Stimulated activated CD4-positive, alpha-beta T cell treated with anti-CD3 and anti-CD28 coated beads, Interleukin-12 subunit alpha, Interleukin-12 subunit beta, amount 100 ng/mL, for 4 hours (primary cell): Measurements from ENCODE around the gene PTPRN2.

Source experiments
- DNase-seq: peaks from one replicate; pipeline ENCODE4 v3.0.0-alpha.2; 2020

The PTPRN2 gene

GRCh38 chr7:157813741-157814661, 773.6 kb downstream of the PTPRN2 start:
- no peak for DNase-seq

DNA sequence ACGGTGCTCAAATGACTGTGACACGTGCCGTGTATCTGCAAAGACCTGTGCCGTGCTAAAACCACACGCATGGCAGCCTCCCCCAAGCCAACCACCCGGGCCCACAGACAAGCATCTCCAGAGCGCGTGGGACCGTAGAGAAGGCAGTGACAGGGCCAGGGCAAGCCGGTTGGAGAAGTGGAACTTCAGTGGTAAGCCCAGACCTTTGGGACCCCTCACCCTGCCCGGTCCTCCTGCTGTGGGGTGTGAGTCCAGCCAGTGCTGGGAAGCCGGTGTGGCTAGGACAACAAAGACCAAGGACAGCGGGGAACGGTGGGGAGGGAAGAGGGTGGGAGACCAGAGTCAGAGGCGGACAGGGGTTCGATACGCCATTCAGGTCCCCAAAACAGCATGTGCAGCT, 774.6 kb downstream of the PTPRN2 start:
- no peak for DNase-seq

DNA sequence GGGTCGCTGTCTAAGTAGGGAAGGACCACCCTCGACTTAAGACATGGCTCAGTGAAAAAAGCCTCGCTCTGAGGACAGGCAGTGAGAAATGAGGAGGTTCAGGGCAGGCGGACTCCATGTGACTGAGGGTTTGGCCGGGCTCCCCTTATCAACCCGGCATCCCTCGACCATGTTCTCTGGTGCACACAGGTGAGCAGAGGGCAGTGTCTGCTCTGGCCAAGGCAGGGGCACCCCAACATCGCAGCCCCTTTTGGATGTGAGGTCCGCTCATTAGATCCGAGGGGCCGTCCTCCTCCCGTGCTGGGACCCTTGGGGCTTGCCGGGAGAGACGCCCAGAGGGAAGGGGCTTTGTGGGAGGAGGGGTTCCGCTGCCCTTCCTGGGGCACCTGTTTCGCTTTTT, 775.7 kb downstream of the PTPRN2 start:
- DNase-seq = no peak

- no peak for DNase-seq
Observed at GRCh38 chr7:157809863-157810851, 777.5 kb downstream of the PTPRN2 start.

DNA sequence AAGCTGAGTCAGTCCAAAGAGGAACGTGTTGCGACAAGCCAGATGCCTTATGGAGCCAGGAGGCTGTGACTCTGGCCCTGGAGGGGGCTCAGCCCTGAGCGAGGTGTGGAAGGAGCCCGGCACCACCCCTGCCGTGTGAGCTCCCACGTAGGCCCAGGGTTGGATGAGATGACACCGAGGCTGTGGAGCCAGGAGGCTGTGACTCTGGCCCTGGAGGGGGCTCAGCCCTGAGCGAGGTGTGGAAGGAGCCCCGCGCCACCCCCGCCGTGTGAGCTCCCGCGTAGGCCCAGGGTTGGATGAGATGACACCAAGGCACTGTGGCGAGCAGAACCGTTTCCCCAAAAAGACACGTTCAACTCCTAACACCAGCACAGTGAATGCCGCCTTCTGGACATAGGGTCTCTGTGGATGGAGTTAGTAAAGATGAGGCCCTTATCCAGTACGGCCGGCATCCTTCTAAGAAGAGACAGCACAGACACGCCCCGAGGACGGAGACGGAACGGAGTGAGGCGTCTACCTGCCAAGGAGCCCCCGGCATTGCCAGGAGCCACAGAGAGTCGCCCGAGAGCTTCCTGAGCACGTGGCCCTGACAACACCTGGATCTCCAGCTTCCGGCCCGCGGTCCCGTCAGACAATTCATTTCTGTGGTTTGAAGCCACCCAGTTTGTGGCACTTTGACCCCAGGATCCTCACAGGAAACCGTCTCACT, 778.3 kb downstream of the PTPRN2 start:
- DNase-seq = no peak

- DNase-seq = no peak
Observed at GRCh38 chr7:157808042-157808441, 779.6 kb downstream of the PTPRN2 start.

DNA sequence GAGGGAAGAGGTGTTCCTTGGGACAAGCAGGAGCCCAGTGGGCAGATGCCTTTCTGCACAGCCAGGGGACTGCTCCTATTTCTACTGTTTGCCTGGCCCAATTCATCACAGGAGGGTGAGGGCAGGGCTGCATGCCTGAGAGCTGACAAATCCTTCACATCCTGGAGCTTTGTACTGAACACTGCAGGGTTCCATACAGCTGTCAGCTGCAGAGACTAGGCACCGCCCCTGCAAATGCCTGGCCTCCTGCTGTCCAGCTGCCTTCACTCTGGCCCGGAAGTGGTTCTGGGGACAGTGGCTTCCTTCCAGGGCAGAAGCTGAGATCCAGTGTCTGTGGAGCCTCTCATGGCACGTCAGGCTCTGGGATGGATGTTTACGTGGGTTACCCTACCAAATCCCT, 780.1 kb downstream of the PTPRN2 start:
- DNase-seq = no peak

DNA sequence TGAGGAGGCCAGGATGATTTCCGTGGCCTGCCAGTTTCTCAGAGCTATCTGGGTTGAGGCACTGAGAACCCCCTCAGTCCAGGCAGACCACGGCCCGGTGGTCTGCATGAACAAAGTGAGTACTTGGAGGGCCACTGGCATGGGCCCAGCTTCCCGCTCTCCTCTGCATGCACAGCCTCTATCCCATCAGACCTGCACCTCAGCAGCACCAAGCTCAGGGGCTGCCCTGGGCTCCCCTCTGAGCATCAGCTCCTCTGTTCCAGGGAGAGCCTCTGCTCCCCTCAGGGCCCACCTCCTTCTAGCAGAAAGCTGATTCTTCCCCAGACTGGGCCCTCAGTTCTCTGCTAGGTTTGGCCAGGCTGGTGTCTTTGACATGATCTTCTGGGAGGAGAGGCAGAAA, 780.9 kb downstream of the PTPRN2 start:
- DNase-seq = no peak

- DNase-seq = no peak
Observed at GRCh38 chr7:157805713-157806112, 781.9 kb downstream of the PTPRN2 start.

DNA sequence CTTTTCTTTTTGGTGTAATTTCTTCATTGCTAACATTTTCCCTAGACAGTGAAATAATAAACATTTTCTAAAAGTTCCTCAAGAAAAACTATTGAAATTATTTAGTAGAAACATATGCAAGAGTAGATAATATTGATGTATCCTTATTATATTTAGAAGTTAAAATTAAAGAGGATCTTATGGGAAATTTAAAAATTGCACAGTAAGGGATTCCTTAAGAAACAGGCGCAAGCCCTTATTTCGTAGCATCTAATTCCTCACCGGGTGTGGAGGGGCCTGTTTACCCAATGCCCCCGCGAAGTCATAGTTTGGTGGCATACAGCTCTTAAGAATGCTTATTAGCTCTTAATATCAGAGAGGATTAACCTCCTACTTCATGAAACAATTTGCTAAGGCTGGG, 783.7 kb downstream of the PTPRN2 start:
- DNase-seq = no peak

DNA sequence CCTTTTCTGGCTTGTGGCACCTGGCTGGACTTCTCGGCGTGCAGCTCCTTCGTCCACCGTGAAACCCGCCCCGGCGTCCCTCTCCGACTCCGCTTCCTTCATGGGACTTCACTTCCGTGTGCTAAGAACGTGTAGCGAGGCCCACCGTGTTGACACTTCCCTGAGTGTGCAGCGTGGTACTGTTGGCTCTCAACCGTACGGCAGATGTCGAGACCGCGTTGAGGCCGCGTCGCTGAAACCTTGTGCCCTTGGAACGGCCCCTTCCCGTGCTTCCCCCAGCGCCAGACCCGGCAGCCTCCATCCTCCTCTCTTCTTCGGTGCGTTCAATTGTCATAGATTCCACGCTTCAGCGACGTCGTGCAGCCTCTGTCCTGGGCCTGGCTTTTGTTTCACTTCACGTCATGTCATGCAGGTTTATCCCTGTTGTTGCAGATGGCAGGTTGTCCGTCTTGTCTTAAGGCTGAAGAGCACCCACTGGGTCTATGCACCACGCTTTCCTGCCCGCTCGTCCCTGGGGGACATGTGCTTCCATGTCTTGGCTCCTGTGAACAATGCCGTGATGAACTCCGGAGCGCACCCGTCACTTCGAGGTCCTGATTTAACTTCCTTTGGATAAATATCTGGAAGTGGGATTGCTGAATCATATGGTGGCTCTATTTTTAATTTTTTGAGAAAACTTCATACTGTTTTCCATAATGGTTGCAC, 785.5 kb downstream of the PTPRN2 start:
- DNase-seq = no peak

DNA sequence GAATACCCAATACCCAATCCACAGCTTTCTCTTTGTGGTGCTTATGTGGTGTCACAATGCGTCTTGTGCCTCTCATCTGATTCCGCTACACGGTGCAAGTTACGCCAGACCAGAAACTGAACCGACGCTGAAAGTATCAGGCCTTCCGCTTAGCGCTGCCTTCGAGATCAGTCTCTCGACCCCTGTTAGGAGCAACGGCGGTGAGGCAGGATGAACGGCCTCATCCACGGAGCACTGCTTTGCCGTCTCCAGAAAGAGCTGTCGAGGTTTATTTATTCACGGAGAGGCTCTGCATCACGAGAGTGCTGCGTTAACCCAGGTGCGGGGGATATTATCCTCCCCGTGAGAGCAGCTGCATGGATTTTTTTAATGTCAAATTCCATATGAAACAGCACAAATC, 786.5 kb downstream of the PTPRN2 start:
- DNase-seq = no peak

DNA sequence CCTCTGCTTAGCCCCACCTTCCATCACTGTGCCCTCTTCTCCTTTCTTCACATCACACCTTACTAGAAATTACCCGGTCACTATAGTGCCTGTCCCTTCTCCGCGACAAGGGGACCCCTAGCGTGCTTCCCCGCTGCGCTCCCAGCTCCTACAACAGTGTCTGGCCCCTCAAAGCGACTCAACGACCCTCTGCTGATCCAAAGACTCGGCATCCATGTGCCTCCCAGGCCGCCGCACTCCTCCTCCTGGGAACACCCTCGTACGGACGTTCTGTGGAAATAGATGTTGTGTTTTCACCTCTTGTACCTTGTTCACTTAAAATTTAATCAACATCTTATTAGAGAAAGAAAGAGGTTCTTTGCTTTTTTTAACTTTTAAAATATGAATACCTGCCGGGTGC, 787.3 kb downstream of the PTPRN2 start:
- DNase-seq = no peak

GRCh38 chr7:157799076-157799685, 788.4 kb downstream of the PTPRN2 start:
- no peak for DNase-seq

GRCh38 chr7:157797361-157797760, 790.3 kb downstream of the PTPRN2 start:
- no peak for DNase-seq

- DNase-seq = no peak
Observed at GRCh38 chr7:157796846-157797245, 790.8 kb downstream of the PTPRN2 start.

DNA sequence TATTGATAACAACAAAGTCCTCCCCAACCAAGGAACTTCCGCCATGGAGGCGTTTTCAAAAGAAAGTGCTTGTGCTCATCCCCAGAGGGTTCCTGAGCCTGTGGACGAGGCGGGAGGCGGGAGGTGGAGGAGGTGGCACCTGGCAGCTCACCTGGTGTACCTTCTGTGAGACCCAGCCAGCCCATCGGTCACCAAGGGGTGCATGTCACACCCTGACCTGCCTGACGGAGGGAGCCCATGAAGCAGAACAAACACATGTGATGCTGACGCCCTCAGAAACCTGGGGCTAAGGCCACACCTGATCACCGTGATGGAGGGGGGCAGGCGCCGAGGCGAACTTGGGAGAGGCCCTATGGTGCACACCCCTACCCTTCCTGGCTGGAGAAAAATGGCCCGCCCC, 792.0 kb downstream of the PTPRN2 start:
- no peak for DNase-seq

GRCh38 chr7:157795199-157795598, 792.4 kb downstream of the PTPRN2 start:
- DNase-seq = no peak

- no peak for DNase-seq
Observed at GRCh38 chr7:157794746-157795065, 792.9 kb downstream of the PTPRN2 start.

DNA sequence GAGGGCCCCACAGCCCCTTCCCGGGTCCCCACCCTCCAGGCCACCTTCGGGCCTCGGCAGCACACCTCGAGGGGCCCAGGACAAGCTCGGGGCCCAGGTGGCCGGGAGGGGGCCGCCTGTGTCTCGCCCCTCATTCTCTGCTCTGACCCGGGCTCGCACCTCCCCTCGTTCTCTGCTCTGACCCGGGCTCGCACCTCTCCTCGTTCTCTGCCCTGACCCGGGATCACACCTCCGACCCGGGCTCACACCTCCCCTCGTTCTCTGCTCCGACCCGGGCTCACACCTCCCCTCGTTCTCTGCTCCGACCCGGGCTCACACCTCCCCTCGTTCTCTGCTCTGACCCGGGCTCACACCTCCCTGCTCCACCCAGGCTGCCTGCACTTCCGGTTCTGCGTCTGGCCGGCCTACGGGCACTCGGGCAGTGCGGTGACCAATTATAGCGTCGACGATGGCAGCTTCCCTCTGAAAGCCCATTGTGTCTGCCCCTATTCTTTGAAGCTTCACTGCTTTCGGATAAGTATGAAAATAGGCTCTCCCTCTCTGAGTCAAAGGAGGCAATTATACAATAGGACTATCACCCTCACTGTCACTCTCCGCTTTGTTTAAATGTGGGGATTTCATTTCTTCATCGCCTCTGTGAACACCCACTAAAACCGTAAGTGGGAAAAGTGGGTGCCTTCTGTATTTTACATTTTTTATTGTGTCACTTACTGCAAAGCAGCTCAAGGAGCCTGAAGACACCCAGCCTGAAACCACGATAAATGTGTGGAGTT, 793.5 kb downstream of the PTPRN2 start:
- DNase-seq = no peak

- DNase-seq = no peak
Observed at GRCh38 chr7:157793087-157793353, 794.6 kb downstream of the PTPRN2 start.
